MCF 10A (cell line): ENCODE data around the gene PVALB. TPM values are rescaled to one million over a fixed set of nuclear protein-coding genes. Genes with fewer than 3 reads are reported as not detected.
"Not testable (repeated sequence)": the region's sequence is repeated elsewhere in the genome, so short reads cannot be mapped to it uniquely, and the experiment has no call there.

Experiments
- BruUV-seq: library from RNA; stranded (reverse); fragments of 400-500 nt; replicated peaks from 2 replicates; lab custom pipeline; 2021; lab: Mats Ljungman, UMichigan
- CTCF ChIA-PET: fragments of 300-600 bp; sonication (Branson Sonifier 250); formaldehyde crosslinking; extraction: SDS; loops from one replicate; lab custom pipeline; 2021; ENCODE audit warnings: antibody characterized with exemption, inconsistent platforms; lab: Yijun Ruan, JAX
- POLR2A ChIA-PET: fragments of 300-600, 350-650 bp; sonication (Branson Sonifier 250); formaldehyde crosslinking; extraction: SDS; loops from one replicate; lab custom pipeline; 2020; ENCODE audit warnings: antibody characterized with exemption, inconsistent platforms; lab: Yijun Ruan, JAX
- DNase-seq: peaks from one replicate; pipeline ENCODE4 v3.0.0-alpha.2; 2018; ENCODE audit not compliant: unreplicated experiment
- H3K27ac Mint-ChIP-seq: one replicate; pipeline ENCODE4 v1.8.0; 2022; ENCODE audit warnings: mild to moderate bottlenecking, low read depth, mixed read lengths; ENCODE audit not compliant: unreplicated experiment
- H3K27me3 Mint-ChIP-seq: one replicate; pipeline ENCODE4 v1.8.0; 2022; ENCODE audit warnings: mixed read lengths; ENCODE audit not compliant: insufficient read depth, unreplicated experiment
- H3K36me3 Mint-ChIP-seq: one replicate; pipeline ENCODE4 v1.8.0; 2022; ENCODE audit warnings: mild to moderate bottlenecking, moderate library complexity, mixed read lengths; ENCODE audit not compliant: insufficient read depth, unreplicated experiment
- H3K4me1 Mint-ChIP-seq: one replicate; pipeline ENCODE4 v1.8.0; 2022; ENCODE audit warnings: mixed read lengths; ENCODE audit not compliant: insufficient read depth, unreplicated experiment
- H3K4me3 Mint-ChIP-seq: one replicate; pipeline ENCODE4 v1.8.0; 2022; ENCODE audit warnings: mild to moderate bottlenecking, moderate library complexity, mixed read lengths; ENCODE audit not compliant: unreplicated experiment
- H3K9me3 Mint-ChIP-seq: one replicate; pipeline ENCODE4 v1.8.0; 2022; ENCODE audit warnings: mixed read lengths; ENCODE audit not compliant: unreplicated experiment
- intact Hi-C: fragments of 100-400 bp; cut with micrococcal nuclease; formaldehyde crosslinking; loops from 2 replicates; pipeline ENCODE4 v1.14.1; 2022
- total RNA-seq: library from RNA; stranded (reverse); gene quantifications from 2 replicates; pipeline ENCODE4 v1.2.3, GENCODE V29; 2022
- TF ChIP-seq, protein P1 (sequence below): fragments of 200-600 bp; IDR thresholded peaks from one replicate; pipeline ENCODE4 v1.8.0; 2022; ENCODE audit warnings: antibody characterized with exemption, mild to moderate bottlenecking; ENCODE audit not compliant: unreplicated experiment

The PVALB gene
- total RNA-seq, 1 experiment from 2014 or later, result not detected

DNA sequence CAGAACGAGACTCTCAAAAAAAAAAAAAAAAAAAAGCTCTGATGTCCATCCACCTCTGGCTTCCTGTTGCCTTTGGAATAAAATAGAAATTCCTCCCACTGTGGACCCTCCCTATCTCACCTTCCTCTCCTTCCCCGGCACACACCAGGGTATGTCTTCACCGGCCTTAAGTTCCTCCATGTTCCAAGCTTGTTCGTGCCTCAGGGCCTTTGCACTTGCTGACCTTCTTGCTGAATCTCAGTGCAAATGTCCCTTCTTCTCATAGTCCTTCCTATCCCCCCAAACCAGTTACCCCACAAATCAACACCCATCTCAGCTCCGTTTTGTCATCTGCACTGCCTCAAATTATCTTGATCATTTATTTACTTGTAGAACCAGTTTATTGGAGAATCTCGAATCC, 61.5 kb downstream of the PVALB start:
- ChIA-PET POLR2A (interaction anchor here (0.6 to 4.1 kb wide), 5 partner anchors 11 to 301 kb away, joined by 3 to 27 read pairs (median 4); partner anchors contain the start of gene IFT27), CTCF (interaction anchor here (3.7 to 4.6 kb wide), 3 partner anchors 11 to 208 kb away, joined by 27 to 158 read pairs (median 46); partner anchors contain the start of gene IFT27)
- intact Hi-C loops, result no loop called here
- Mint-ChIP-seq H3K4me3 (no peak overlapping the region), H3K9me3 (no peaks in the 10 kb centered on the region), H3K4me1 (peaks cover 13% of the 10 kb centered on the region), H3K27ac (no peak overlapping the region), H3K36me3 (no peaks in the 10 kb centered on the region), H3K27me3 (peaks cover 15% of the 10 kb centered on the region)
- TF ChIP-seq, protein P1, sequence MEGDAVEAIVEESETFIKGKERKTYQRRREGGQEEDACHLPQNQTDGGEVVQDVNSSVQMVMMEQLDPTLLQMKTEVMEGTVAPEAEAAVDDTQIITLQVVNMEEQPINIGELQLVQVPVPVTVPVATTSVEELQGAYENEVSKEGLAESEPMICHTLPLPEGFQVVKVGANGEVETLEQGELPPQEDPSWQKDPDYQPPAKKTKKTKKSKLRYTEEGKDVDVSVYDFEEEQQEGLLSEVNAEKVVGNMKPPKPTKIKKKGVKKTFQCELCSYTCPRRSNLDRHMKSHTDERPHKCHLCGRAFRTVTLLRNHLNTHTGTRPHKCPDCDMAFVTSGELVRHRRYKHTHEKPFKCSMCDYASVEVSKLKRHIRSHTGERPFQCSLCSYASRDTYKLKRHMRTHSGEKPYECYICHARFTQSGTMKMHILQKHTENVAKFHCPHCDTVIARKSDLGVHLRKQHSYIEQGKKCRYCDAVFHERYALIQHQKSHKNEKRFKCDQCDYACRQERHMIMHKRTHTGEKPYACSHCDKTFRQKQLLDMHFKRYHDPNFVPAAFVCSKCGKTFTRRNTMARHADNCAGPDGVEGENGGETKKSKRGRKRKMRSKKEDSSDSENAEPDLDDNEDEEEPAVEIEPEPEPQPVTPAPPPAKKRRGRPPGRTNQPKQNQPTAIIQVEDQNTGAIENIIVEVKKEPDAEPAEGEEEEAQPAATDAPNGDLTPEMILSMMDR, result no peak
- no TSS peak for BruUV-seq
- DNase-seq, result no peak

DNA sequence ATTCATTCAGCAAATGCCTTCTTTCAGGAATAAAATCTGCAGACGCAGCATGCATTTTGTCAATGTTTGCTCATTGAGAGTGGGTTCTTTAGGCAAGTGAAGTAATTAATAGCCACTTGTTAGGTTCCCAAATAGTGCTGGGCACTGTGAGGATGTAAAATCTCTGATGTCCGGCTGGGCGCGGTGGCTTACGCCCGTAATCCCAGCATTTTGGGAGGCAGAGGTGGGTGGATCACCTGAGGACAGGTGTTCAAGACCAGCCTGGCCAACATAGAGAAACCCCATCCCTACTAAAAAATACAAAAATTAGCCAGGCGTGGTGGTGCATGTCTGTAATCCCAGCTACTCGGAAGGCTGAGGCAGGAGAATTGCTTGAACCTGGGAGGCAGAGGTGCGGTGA, 62.0 kb downstream of the PVALB start:
- intact Hi-C loops, result not testable (repeated sequence)

DNA sequence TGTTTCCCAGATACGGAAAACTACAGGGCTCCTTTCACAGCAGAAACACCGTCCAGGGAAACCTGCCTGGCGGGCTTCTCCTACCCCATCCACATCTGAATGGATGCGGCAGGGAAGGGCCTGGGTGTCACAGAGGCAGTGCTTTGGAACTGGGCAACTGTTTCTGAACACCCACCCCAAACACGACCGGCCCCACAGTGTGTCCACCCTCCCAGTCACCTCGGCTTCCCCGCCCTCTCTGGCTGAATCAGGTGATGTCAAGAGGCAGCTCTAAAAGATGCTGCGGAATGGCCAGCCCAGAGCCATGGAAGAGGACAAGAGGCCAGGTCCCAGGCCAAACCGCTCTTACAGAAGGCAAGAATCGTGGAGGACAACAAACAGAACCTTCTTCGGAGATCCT, 62.9 kb downstream of the PVALB start:
- TF ChIP-seq, protein P1, result no peak
- no peak for DNase-seq
- BruUV-seq, result no TSS peak
- H3K36me3 Mint-ChIP-seq, result no peaks in the 10 kb centered on the region
- H3K4me3 Mint-ChIP-seq, result no peak overlapping the region
- peaks cover 13% of the 10 kb centered on the region for H3K4me1 Mint-ChIP-seq
- ChIA-PET CTCF (interaction anchor here (1.3 to 1.9 kb wide), 4 partner anchors 10 to 207 kb away, joined by 5 to 6 read pairs (median 6); partner anchors contain the start of gene IFT27), POLR2A (interaction anchor here (0.9 to 2.4 kb wide), 13 partner anchors 9 to 444 kb away, joined by 3 to 29 read pairs (median 5); no protein-coding TSS in a partner anchor)
- H3K27ac Mint-ChIP-seq, result no peak overlapping the region
- no peaks in the 10 kb centered on the region for H3K9me3 Mint-ChIP-seq
- intact Hi-C loops, result no loop called here
- peaks cover 15% of the 10 kb centered on the region for H3K27me3 Mint-ChIP-seq

More for the DNA sequence above, 62.0 kb downstream of the PVALB start:
- not testable (repeated sequence) for H3K9me3 Mint-ChIP-seq, H3K4me3 Mint-ChIP-seq, DNase-seq, H3K27ac Mint-ChIP-seq, H3K36me3 Mint-ChIP-seq, BruUV-seq
- H3K27me3 Mint-ChIP-seq, result peaks cover 15% of the 10 kb centered on the region
- ChIA-PET CTCF (interaction anchor here (4.5 to 4.6 kb wide), 2 partner anchors 11 to 16 kb away, joined by 46 to 158 read pairs; partner anchors contain the start of gene IFT27), POLR2A (interaction anchor here (0.8 to 4.1 kb wide), 4 partner anchors 11 to 118 kb away, joined by 3 to 27 read pairs (median 6); partner anchors contain the start of gene IFT27)
- peaks cover 13% of the 10 kb centered on the region for H3K4me1 Mint-ChIP-seq

DNA sequence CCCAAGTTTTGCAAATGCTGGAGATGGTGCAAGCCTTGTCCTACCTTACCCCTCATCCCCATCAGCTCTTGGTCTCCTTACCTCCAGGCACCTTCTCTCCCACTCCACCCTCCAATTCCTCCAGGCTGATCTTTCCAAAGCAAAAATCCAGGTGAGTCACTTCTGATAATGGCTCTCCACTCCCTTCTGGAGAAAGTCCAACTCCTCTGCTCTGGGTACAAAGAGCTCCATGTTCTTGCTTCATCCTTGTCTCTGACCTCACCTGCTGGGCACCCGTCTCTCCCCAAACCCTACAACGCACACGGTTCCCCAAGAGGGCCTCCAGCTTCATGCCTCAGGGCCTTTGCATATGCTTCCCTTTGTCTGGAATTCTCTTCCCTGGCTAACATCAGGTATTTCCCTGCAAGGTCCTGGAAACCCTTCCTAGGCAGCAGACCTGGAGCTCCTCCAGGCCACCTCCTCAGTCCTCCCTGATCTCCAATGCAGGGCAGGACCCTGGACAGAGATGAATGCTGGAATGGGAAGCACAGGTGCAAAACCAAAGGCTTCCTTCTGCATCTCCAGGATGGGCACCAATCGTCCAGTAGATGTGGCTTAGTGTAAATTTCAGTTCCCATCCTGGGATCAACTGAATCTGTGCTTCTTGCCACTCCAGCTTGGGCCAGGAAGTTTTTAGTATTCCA, 63.6 kb downstream of the PVALB start:
- peaks cover 15% of the 10 kb centered on the region for H3K27me3 Mint-ChIP-seq
- H3K9me3 Mint-ChIP-seq, result no peaks in the 10 kb centered on the region
- DNase-seq, result peak; percentile 89
- no peaks in the 10 kb centered on the region for H3K36me3 Mint-ChIP-seq
- ChIA-PET CTCF (interaction anchor here (0.5 to 1.9 kb wide), 9 partner anchors 9 to 206 kb away, joined by 3 to 6 read pairs (median 4); partner anchors contain the start of gene IFT27), POLR2A (interaction anchor here (0.7 to 2.4 kb wide), 25 partner anchors 9 to 475 kb away, joined by 3 to 29 read pairs (median 5); partner anchors contain the start of genes FOXRED2, IFT27 and MPST)
- intact Hi-C loops, result no loop called here
- peaks cover 13% of the 10 kb centered on the region for H3K4me1 Mint-ChIP-seq
- BruUV-seq, result no TSS peak
- H3K4me3 Mint-ChIP-seq, result no peak overlapping the region
- TF ChIP-seq, protein P1, result no peak
- H3K27ac Mint-ChIP-seq, result no peak overlapping the region

Other genes with a start within 250 kb of the PVALB start
- not detected in 2 replicates for gene CACNG2, start 113.3 kb downstream of the PVALB start, total RNA-seq
- gene IFT27, start 40.9 kb downstream of the PVALB start, total RNA-seq, result 17.6 and 28.7 TPM in 2 replicates
- not detected in 2 replicates for gene NCF4, start 44.0 kb upstream of the PVALB start, total RNA-seq
- gene CSF2RB, start 96.6 kb upstream of the PVALB start, total RNA-seq, result not detected in 2 replicates
- gene TST, start 202.4 kb upstream of the PVALB start, total RNA-seq, result 16.2 and 16.4 TPM in 2 replicates
- 40.7 and 51.2 TPM in 2 replicates for gene MPST, start 202.7 kb upstream of the PVALB start, total RNA-seq
- 11.7 and 12.8 TPM in 2 replicates for gene KCTD17, start 234.7 kb upstream of the PVALB start, total RNA-seq